GM23248 (cell line): ENCODE data around the gene THAP4. TPM values are rescaled to one million over a fixed set of nuclear protein-coding genes. Genes with fewer than 3 reads are reported as not detected.
"Not testable (repeated sequence)": the region's sequence is repeated elsewhere in the genome, so short reads cannot be mapped to it uniquely, and the experiment has no call there.

ENCODE experiments used
- DNase-seq: peaks from one replicate; pipeline ENCODE4 v3.0.0-alpha.2; 2015
- H2AFZ ChIP-seq: fragments of 200-600 bp; sonication (generic); 2 replicates; pipeline ENCODE4 v1.6.1; 2016; ENCODE audit warnings: antibody characterized with exemption
- H3F3A ChIP-seq: fragments of 200-600 bp; sonication (generic); 2 replicates; pipeline ENCODE4 v1.6.1; 2016; ENCODE audit warnings: mild to moderate bottlenecking, antibody characterized with exemption, mixed run types; ENCODE audit not compliant: insufficient read depth
- H3K27ac ChIP-seq: fragments of 200-600 bp; sonication (generic); 2 replicates; pipeline ENCODE4 v1.5.1; 2016; ENCODE audit warnings: mild to moderate bottlenecking
- H3K27me3 ChIP-seq: fragments of 200-600 bp; sonication (generic); replicated peaks from 2 replicates; pipeline ENCODE4 v1.6.1; 2016; ENCODE audit warnings: mild to moderate bottlenecking; ENCODE audit not compliant: insufficient read depth
- H3K36me3 ChIP-seq: fragments of 200-600 bp; sonication (generic); 2 replicates; pipeline ENCODE4 v1.6.1; 2016; ENCODE audit warnings: low read depth, mild to moderate bottlenecking
- H3K4me1 ChIP-seq: fragments of 200-600 bp; sonication (generic); 2 replicates; pipeline ENCODE4 v1.6.1; 2016; ENCODE audit warnings: mild to moderate bottlenecking; ENCODE audit not compliant: insufficient read depth
- H3K4me2 ChIP-seq: fragments of 200-600 bp; sonication (generic); one replicate; pipeline ENCODE4 v1.6.1; 2016; ENCODE audit warnings: mild to moderate bottlenecking; ENCODE audit not compliant: unreplicated experiment
- H3K4me3 ChIP-seq: fragments of 200-600 bp; sonication (generic); 2 replicates; pipeline ENCODE4 v1.5.1; 2016; ENCODE audit warnings: mild to moderate bottlenecking
- H3K79me2 ChIP-seq: fragments of 200-600 bp; sonication (generic); 2 replicates; pipeline ENCODE4 v1.6.1; 2016; ENCODE audit warnings: mild to moderate bottlenecking; ENCODE audit not compliant: insufficient read depth
- H3K9ac ChIP-seq: fragments of 200-600 bp; sonication (generic); 2 replicates; pipeline ENCODE4 v1.6.1; 2016; ENCODE audit warnings: mild to moderate bottlenecking
- H3K9me2 ChIP-seq: fragments of 200-600 bp; sonication (generic); 2 replicates; pipeline ENCODE4 v1.6.1; 2016; ENCODE audit warnings: mixed run types, mild to moderate bottlenecking, moderate library complexity; ENCODE audit not compliant: insufficient read depth
- H3K9me3 ChIP-seq: fragments of 200-600 bp; sonication (generic); one replicate; pipeline ENCODE4 v1.6.1; 2017; ENCODE audit warnings: low read depth
- H4K20me1 ChIP-seq: fragments of 200-600 bp; sonication (generic); 2 replicates; pipeline ENCODE4 v1.6.0; 2016; ENCODE audit not compliant: insufficient read depth
- EZH2 ChIP-seq: fragments of 200-600 bp; sonication (generic); IDR thresholded peaks from 2 replicates; pipeline ENCODE4 v1.6.1; 2018; ENCODE audit warnings: antibody characterized with exemption, mild to moderate bottlenecking; ENCODE audit not compliant: insufficient read depth, poor library complexity, severe bottlenecking
- EZH2phosphoT487 ChIP-seq: fragments of 200-600 bp; sonication (generic); IDR thresholded peaks from 2 replicates; pipeline ENCODE4 v1.6.1; 2018; ENCODE audit warnings: antibody characterized with exemption, moderate library complexity, mild to moderate bottlenecking, low read depth; ENCODE audit not compliant: insufficient read depth
- WGBS, 2 experiments: methylation state at CpG; one replicate each; pipeline ENCODE4 v1.1.6; 2015 to 2017; ENCODE audit warnings: low lambda C conversion rate in 2 of 2, low coverage in 1 of 2; ENCODE audit errors: missing lambda C conversion rate in 2 of 2; 5-methylcytosine and 5-hydroxymethylcytosine counted together
- in situ Hi-C: fragments of 300-500 bp; cut with MboI; formaldehyde crosslinking; loops from 2 replicates; pipeline ENCODE4 v1.15.0; 2020
- polyA plus RNA-seq: library from polyadenylated mRNA; unstranded; fragments of >200 nt; fragmentation: Nextera tagmentation; extraction: Ambion mirVana; gene quantifications from 2 replicates; pipeline ENCODE4 v1.2.1, GENCODE V29; 2016
- total RNA-seq: library from RNA; depleted of rRNA; stranded (reverse); fragments of >200 nt; shearing (Covaris generic); gene quantifications from 2 replicates; pipeline ENCODE4 v1.2.3, GENCODE V29; 2014

The THAP4 gene
- total and polyA plus RNA-seq, 2 experiments from 2014 or later: 46.4 to 53.4 TPM

DNA sequence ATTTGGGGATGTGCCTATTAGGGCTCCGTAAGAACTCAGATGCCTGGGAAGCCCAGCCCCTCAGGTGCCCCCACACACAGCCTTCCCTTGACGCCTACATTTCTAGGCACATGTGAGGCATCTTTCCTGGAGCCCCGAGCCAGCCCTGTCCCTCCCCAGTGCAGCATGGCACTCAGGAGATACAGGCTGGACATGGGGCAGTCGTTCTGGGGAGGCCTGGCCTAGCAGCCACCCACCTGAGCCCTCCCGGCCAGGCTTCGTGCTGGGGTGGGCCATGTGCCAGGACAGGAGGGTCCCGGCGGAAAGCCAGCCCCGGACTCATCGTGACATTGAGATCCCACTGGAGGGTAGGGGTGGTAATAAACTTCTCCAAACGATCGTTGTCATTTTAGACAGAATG lies 63.2 kb downstream of the THAP4 start:
- no peaks in the 10 kb centered on the region for H3K9me3 ChIP-seq
- no peaks in the 10 kb centered on the region for H3K4me1 ChIP-seq
- no peaks in the 10 kb centered on the region for H4K20me1 ChIP-seq
- no peaks in the 10 kb centered on the region for H3F3A ChIP-seq
- TF ChIP-seq EZH2: no peak
- TF ChIP-seq EZH2phosphoT487: no peak
- H2AFZ ChIP-seq: no peak overlapping the region
- peak; percentile 22 for DNase-seq
- H3K9me2 ChIP-seq: no peaks in the 10 kb centered on the region
- in situ Hi-C loops: no loop called here
- no peak overlapping the region for H3K4me2 ChIP-seq
- H3K27ac ChIP-seq: no peak overlapping the region
- H3K27me3 ChIP-seq: no peaks in the 10 kb centered on the region
- 89 to 92% methylated on average over 12 of the region's 12 CpGs for WGBS, 2 experiments
- no peak overlapping the region for H3K4me3 ChIP-seq
- H3K79me2 ChIP-seq: peaks cover 9% of the 10 kb centered on the region
- H3K36me3 ChIP-seq: peaks cover 12% of the 10 kb centered on the region; the same call in 1 of the 2 replicates
- H3K9ac ChIP-seq: no peak overlapping the region

DNA sequence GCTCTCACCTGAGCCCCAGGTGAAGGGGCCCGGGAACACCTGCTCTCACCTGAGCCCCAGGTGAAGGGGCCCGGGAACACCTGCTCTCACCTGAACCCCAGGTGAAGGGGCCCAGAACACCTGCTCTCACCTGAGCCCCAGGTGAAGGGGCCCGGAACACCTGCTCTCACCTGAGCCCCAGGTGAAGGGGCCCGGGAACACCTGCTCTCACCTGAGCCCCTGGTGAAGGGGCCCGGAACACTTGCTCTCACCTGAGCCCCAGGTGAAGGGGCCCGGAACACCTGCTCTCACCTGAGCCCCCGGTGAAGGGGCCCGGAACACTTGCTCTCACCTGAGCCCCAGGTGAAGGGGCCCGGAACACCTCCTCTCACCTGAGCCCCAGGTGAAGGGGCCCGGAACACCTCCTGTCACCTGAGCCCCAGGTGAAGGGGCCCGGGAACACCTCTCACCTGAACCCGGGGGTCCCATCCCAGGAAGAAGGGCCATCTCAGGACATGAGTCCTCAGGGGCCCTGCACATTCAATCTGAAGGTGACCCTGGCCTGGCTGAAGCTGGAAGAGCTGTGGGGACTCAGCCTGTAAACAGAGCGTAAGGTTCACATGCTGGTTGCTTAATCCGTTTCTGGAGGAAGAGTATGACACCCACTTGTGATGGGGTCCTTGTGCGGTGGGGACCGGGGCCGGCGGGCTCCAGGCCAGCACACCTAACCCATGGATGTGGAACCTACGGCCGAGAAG lies 63.9 kb downstream of the THAP4 start:
- 88 to 95% methylated on average over 10 to 17 of the region's 20 CpGs for WGBS, 2 experiments
- H3K4me2 ChIP-seq, H4K20me1 ChIP-seq, H3K9me2 ChIP-seq, H3K9me3 ChIP-seq, in situ Hi-C loops, H3K9ac ChIP-seq, H3K4me3 ChIP-seq, H3K27me3 ChIP-seq, H3F3A ChIP-seq, H3K4me1 ChIP-seq, H3K27ac ChIP-seq, H2AFZ ChIP-seq: not testable (repeated sequence)
- peaks cover 13% of the 10 kb centered on the region for H3K79me2 ChIP-seq
- DNase-seq: peak; percentile 20
- peaks cover 12% of the 10 kb centered on the region; the same call in 1 of the 2 replicates for H3K36me3 ChIP-seq

DNA sequence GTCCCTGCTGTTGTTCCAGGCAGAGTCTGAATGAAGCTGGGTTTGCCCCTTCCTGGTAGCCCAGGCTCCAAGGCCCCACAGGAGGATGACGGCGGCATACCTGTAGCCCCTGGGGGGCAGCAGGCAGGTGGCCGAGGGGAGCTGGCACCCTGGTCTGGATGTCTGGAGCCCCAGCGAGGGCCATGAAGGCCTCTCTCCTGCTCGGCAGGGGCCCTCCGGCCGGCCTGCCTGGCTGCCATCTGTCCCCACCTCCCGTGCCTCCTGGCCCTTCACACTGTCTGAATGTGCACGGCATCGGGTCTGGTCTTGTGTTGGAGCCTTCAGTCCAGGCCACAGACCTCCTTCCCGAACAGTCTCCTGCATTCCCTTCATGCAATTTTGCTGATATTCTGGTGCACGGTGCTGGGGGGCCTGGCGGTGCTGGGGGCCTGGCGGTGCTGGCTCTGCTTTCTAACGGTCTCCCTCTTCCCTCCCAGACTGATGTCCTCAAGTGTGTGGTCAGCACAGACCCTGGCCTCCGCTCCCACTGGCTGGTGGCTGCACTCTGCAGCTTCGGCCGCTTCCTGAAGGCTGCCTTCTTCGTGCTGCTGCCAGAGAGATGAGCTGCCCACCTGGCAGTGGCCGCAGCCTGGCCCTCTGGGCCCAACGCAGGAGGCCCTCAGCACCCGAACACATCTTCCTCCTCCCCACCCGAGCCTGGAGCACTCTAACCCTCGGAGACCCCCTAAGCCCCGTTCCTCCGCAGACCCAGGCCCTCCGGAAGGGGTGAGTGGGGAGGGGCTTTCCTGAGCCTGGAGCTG lies 64.9 kb downstream of the THAP4 start:
- WGBS, 2 experiments: 77 to 82% methylated on average over 22 to 27 of the region's 27 CpGs
- in situ Hi-C loops: no loop called here
- H3F3A ChIP-seq: no peaks in the 10 kb centered on the region
- peaks cover 12% of the 10 kb centered on the region; the same call in 1 of the 2 replicates for H3K36me3 ChIP-seq
- DNase-seq: peak; percentile 21
- H3K79me2 ChIP-seq: peaks cover 13% of the 10 kb centered on the region
- H3K4me1 ChIP-seq: no peaks in the 10 kb centered on the region
- H4K20me1 ChIP-seq: no peaks in the 10 kb centered on the region
- no peak overlapping the region for H2AFZ ChIP-seq
- H3K4me2 ChIP-seq: no peak overlapping the region
- H3K9ac ChIP-seq: no peak overlapping the region
- no peak overlapping the region for H3K27ac ChIP-seq
- H3K4me3 ChIP-seq: no peak overlapping the region
- TF ChIP-seq EZH2phosphoT487 (no peak), EZH2 (no peak)
- H3K9me3 ChIP-seq: no peaks in the 10 kb centered on the region
- H3K27me3 ChIP-seq: no peaks in the 10 kb centered on the region
- no peaks in the 10 kb centered on the region for H3K9me2 ChIP-seq

DNA sequence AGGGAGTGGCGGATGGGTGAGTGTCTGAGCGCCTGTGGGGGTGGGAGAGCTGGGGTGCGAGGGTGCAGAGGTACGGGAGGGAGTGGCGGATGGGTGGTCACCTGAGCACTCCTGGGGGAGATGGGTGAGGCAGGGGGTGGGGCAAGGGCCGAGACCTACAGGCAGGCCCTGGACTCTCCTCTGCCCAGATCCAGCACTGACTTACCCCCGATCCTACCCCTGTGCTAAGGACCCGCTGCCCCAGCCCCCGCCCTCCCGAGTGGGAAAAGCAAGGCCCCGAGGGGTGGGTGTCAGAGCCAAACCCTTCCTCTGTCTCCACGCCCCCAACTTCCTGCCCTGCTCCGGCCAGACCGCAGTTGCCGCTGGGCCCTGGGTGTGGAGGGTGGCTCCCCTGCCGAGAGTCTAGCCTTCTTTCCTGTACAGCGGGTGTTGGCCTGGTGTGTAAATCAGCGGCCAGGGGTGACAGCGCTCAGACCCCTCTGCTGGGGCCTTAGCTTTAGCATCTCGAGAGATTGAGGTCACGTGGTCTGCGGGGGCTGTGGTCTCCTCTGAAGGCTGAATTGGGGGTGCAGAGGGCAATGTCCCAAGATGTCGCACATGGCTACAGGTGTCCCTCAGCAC lies 65.9 kb downstream of the THAP4 start:
- H4K20me1 ChIP-seq: no peaks in the 10 kb centered on the region
- no peaks in the 10 kb centered on the region for H3K9me3 ChIP-seq
- no peak for DNase-seq

More for the DNA sequence above, 65.9 kb downstream of the THAP4 start:
- TF ChIP-seq EZH2 (no peak), EZH2phosphoT487 (no peak)
- H3K79me2 ChIP-seq: peaks cover 15% of the 10 kb centered on the region
- no peak overlapping the region for H2AFZ ChIP-seq
- no peak overlapping the region for H3K9ac ChIP-seq
- no peaks in the 10 kb centered on the region for H3K27me3 ChIP-seq
- H3K4me2 ChIP-seq: no peak overlapping the region
- H3K36me3 ChIP-seq: peaks cover 12% of the 10 kb centered on the region; the same call in 1 of the 2 replicates
- in situ Hi-C loops: no loop called here
- 90 to 93% methylated on average over 13 to 23 of the region's 23 CpGs for WGBS, 2 experiments
- H3K27ac ChIP-seq: no peak overlapping the region
- no peaks in the 10 kb centered on the region for H3K4me1 ChIP-seq
- H3K4me3 ChIP-seq: no peak overlapping the region
- no peaks in the 10 kb centered on the region for H3K9me2 ChIP-seq
- H3F3A ChIP-seq: no peaks in the 10 kb centered on the region
